HCT116 (cell line): ENCODE measurements around the gene LPXN. TPM values are rescaled to one million over a fixed set of nuclear protein-coding genes. Genes with fewer than 3 reads are reported as not detected.

Experiments
- ATAC-seq: fragments of 200-7000 bp; cut with Tn5 transposase; 2 replicates; pipeline ENCODE4 v1.9.1; 2020; ENCODE audit warnings: mild to moderate bottlenecking, moderate library complexity
- BruUV-seq: library from RNA; stranded (reverse); fragments of 400-500 nt; replicated peaks from 2 replicates; lab custom pipeline; 2021; lab: Mats Ljungman, UMichigan
- CTCF ChIA-PET: fragments of 300-600 bp; sonication (Branson Sonifier 250); formaldehyde crosslinking; loops from one replicate; lab custom pipeline; 2021; ENCODE audit warnings: antibody characterized with exemption; lab: Charles Lee
- POLR2A ChIA-PET: fragments of 300-600, 350-600 bp; sonication (Branson Sonifier 250); formaldehyde crosslinking; loops from one replicate; lab custom pipeline; 2021; ENCODE audit warnings: antibody characterized with exemption; lab: Charles Lee
- RAD21 ChIA-PET, 2 experiments: fragments of 300-600 bp; sonication (Branson Sonifier 250); formaldehyde crosslinking; loops; one replicate each; lab custom pipeline; 2023; ENCODE audit warnings: low total read pairs in 2 of 2; ENCODE audit not compliant: uncharacterized antibody in 2 of 2, unreplicated experiment in 2 of 2, low non-redundant PET in 1 of 2; lab: Charles Lee
- DNase-seq: peaks from one replicate; pipeline ENCODE4 v3.0.0-alpha.2; 2010; ENCODE audit warnings: low read depth, low spot score
- H2AFZ ChIP-seq: fragments of 200-600 bp; shearing (Covaris generic), sonication (generic); 2 replicates; pipeline ENCODE4 v1.6.1; 2017; ENCODE audit warnings: low read depth, mixed run types, mixed read lengths, antibody characterized with exemption, low read length; ENCODE audit not compliant: poor library complexity, severe bottlenecking
- H3K27ac ChIP-seq: 2 replicates; pipeline ENCODE4 v1.5.1; 2012; ENCODE audit warnings: low read depth, low read length
- H3K27me3 ChIP-seq: fragments of 200-600 bp; sonication (generic); 2 replicates; pipeline ENCODE4 v1.6.1; 2016; ENCODE audit warnings: mixed run types, low read length, mixed read lengths; ENCODE audit not compliant: insufficient read depth
- H3K36me3 ChIP-seq, 2 experiments: fragments of 200-500 bp in 1 of 2; fragments of 200-600 bp in 1 of 2; sonication (Bioruptor generic) in 1 of 2; sonication (generic) in 1 of 2; 2 replicates each; pipeline versions ENCODE4 v1.5.1 to v1.6.1; 2014 to 2016; ENCODE audit warnings: low read length in 2 of 2, inconsistent platforms in 1 of 2, mixed read lengths in 1 of 2, mixed run types in 1 of 2; ENCODE audit not compliant: insufficient read depth in 2 of 2, control insufficient read depth in 1 of 2
- H3K4me1 ChIP-seq, 2 experiments: fragments of 200-600 bp in 1 of 2; sonication (generic) in 1 of 2; 2 replicates each; pipeline versions ENCODE4 v1.5.1 to v1.6.1; 2012 to 2017; ENCODE audit warnings: low read length in 2 of 2, inconsistent platforms in 1 of 2, mild to moderate bottlenecking in 1 of 2, mixed read lengths in 1 of 2, mixed run types in 1 of 2, moderate library complexity in 1 of 2; ENCODE audit not compliant: insufficient read depth in 2 of 2, control insufficient read depth in 1 of 2
- H3K4me2 ChIP-seq: fragments of 200-600 bp; sonication (generic); 2 replicates; pipeline ENCODE4 v1.6.1; 2017; ENCODE audit warnings: mixed run types, low read length, mixed read lengths
- H3K4me3 ChIP-seq, 2 experiments: fragments of 200-600 bp in 1 of 2; sonication (generic) in 1 of 2; replicated peaks in 1 of 2; 2 replicates each; pipeline ENCODE4 v1.5.1; 2011 to 2016; ENCODE audit warnings: low read length in 2 of 2, control low read depth in 1 of 2, low read depth in 1 of 2, mild to moderate bottlenecking in 1 of 2, mixed read lengths in 1 of 2, mixed run types in 1 of 2
- H3K79me2 ChIP-seq: fragments of 200-600 bp; sonication (generic); 2 replicates; pipeline ENCODE4 v1.6.1; 2017; ENCODE audit warnings: mild to moderate bottlenecking, mixed run types, low read length, moderate library complexity, mixed read lengths; ENCODE audit not compliant: insufficient read depth
- H3K9ac ChIP-seq: fragments of 200-600 bp; sonication (generic); 2 replicates; pipeline ENCODE4 v1.6.1; 2016; ENCODE audit warnings: low read length, mixed read lengths
- H3K9me2 ChIP-seq: fragments of 200-600 bp; sonication (generic), shearing (Covaris generic); 2 replicates; pipeline ENCODE4 v1.6.1; 2017; ENCODE audit warnings: mixed run types, mild to moderate bottlenecking, moderate library complexity; ENCODE audit not compliant: insufficient read depth
- H3K9me3 ChIP-seq, 2 experiments: fragments of 200-500 bp in 1 of 2; fragments of 200-600 bp in 1 of 2; sonication (Bioruptor generic) in 1 of 2; sonication (generic) in 1 of 2; 2 replicates each; pipeline ENCODE4 v1.6.1; 2014 to 2017; ENCODE audit warnings: low read length in 2 of 2, mixed read lengths in 2 of 2, inconsistent platforms in 1 of 2, low read depth in 1 of 2, mild to moderate bottlenecking in 1 of 2, mixed run types in 1 of 2, moderate library complexity in 1 of 2; ENCODE audit not compliant: control insufficient read depth in 1 of 2, insufficient read depth in 1 of 2
- H4K20me1 ChIP-seq: fragments of 200-600 bp; sonication (generic), shearing (Covaris generic); 2 replicates; pipeline ENCODE4 v1.6.1; 2017; ENCODE audit warnings: mixed run types, mild to moderate bottlenecking, moderate library complexity; ENCODE audit not compliant: insufficient read depth
- CBX3 ChIP-seq: IDR thresholded peaks from 2 replicates; pipeline ENCODE4 v1.6.1; 2012; ENCODE audit warnings: low read depth
- CEBPB ChIP-seq: IDR thresholded peaks from 2 replicates; pipeline ENCODE4 v1.6.1; 2012; ENCODE audit warnings: low read depth
- EGR1 ChIP-seq: IDR thresholded peaks from 2 replicates; pipeline ENCODE4 v1.6.1; 2012; ENCODE audit warnings: low read depth
- ELF1 ChIP-seq: IDR thresholded peaks from 2 replicates; pipeline ENCODE4 v1.6.1; 2012; ENCODE audit warnings: low read depth, borderline replicate concordance
- EZH2 ChIP-seq: fragments of 200-600 bp; sonication (generic); IDR thresholded peaks from 2 replicates; pipeline ENCODE4 v1.6.1; 2017; ENCODE audit warnings: antibody characterized with exemption, mixed run types
- EZH2phosphoT487 ChIP-seq: fragments of 200-600 bp; IDR thresholded peaks from 2 replicates; pipeline ENCODE4 v1.6.1; 2018; ENCODE audit warnings: antibody characterized with exemption, borderline replicate concordance
- POLR2A ChIP-seq: IDR thresholded peaks from 2 replicates; pipeline ENCODE4 v1.7.0; 2011; ENCODE audit warnings: borderline replicate concordance; ENCODE audit not compliant: insufficient read depth, insufficient read length; ENCODE audit errors: extremely low read depth
- SIN3A ChIP-seq: IDR thresholded peaks from 2 replicates; pipeline ENCODE4 v1.6.1; 2012; ENCODE audit warnings: low read depth
- SRF ChIP-seq: IDR thresholded peaks from 2 replicates; pipeline ENCODE4 v1.6.1; 2012; ENCODE audit warnings: low read depth
- TCF7L2 ChIP-seq: IDR thresholded peaks from 2 replicates; pipeline ENCODE4 v1.7.0; 2011; ENCODE audit warnings: borderline replicate concordance, inconsistent platforms; ENCODE audit not compliant: insufficient read depth, insufficient read length; ENCODE audit errors: extremely low read depth
- YY1 ChIP-seq: IDR thresholded peaks from 2 replicates; pipeline ENCODE4 v1.6.1; 2011; ENCODE audit warnings: low read length, low read depth, moderate library complexity, mild to moderate bottlenecking; ENCODE audit not compliant: insufficient replicate concordance; ENCODE audit errors: extremely low read depth
- intact Hi-C: fragments of 100-400 bp; cut with micrococcal nuclease; formaldehyde crosslinking; loops from 2 replicates; pipeline ENCODE4 v1.10.0; 2022
- total RNA-seq: library from RNA; stranded (reverse); gene quantifications from one replicate; pipeline ENCODE4 v1.2.1, GENCODE V29; 2021; ENCODE audit not compliant: unreplicated experiment
- TF ChIP-seq, protein P1 (sequence below): IDR thresholded peaks from 2 replicates; pipeline ENCODE4 v1.6.1; 2011; ENCODE audit warnings: mild to moderate bottlenecking, low read length, moderate library complexity; ENCODE audit not compliant: insufficient replicate concordance; ENCODE audit errors: extremely low read depth
- TF ChIP-seq, protein P2 (sequence below): IDR thresholded peaks from 2 replicates; pipeline ENCODE4 v1.6.1; 2012
- TF ChIP-seq, protein P3 (sequence below): IDR thresholded peaks from 2 replicates; pipeline ENCODE4 v1.6.1; 2012
- TF ChIP-seq, protein P4 (sequence below): IDR thresholded peaks from 2 replicates; pipeline ENCODE4 v1.6.1; 2012; ENCODE audit warnings: low read depth

The LPXN gene
- total RNA-seq, 1 experiment from 2014 or later: 3.6 TPM

DNA sequence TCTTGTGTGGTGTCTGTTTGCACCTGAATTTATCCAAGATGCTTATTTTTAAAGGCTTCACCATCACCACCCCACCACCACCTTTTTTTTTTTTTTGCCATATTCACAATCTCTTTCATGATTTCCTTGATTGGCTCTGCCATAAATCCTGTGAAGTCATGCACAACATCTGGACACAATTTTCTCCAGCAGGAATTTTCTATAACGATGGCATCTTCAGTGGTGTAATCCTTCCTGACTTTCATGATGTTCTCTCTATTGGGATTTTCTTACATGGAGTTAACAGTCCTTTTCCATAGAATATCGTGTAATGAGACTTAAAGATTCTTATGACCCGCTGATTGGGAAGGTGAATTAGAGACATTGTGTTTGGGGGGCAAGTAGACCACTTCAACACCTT, 21.0 kb upstream of the LPXN start:
- Histone ChIP-seq H3K9ac (no peak overlapping the region), H3K4me2 (no peak overlapping the region), H4K20me1 (peaks cover 23% of the 10 kb centered on the region), H2AFZ (no peak overlapping the region)
- ChIA-PET CTCF (no interaction called here), RAD21 (no interaction called here), POLR2A (no interaction called here)
- intact Hi-C loops: no loop called here
- TF ChIP-seq EGR1 (no peak), CBX3 (no peak), SRF (no peak), CEBPB (no peak), SIN3A (no peak), ELF1 (no peak), POLR2A (no peak), EZH2phosphoT487 (no peak), EZH2 (no peak), YY1 (no peak), TCF7L2 (no peak)
- TF ChIP-seq, protein P1, sequence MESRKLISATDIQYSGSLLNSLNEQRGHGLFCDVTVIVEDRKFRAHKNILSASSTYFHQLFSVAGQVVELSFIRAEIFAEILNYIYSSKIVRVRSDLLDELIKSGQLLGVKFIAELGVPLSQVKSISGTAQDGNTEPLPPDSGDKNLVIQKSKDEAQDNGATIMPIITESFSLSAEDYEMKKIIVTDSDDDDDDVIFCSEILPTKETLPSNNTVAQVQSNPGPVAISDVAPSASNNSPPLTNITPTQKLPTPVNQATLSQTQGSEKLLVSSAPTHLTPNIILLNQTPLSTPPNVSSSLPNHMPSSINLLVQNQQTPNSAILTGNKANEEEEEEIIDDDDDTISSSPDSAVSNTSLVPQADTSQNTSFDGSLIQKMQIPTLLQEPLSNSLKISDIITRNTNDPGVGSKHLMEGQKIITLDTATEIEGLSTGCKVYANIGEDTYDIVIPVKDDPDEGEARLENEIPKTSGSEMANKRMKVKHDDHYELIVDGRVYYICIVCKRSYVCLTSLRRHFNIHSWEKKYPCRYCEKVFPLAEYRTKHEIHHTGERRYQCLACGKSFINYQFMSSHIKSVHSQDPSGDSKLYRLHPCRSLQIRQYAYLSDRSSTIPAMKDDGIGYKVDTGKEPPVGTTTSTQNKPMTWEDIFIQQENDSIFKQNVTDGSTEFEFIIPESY: no peak
- TF ChIP-seq, protein P2, sequence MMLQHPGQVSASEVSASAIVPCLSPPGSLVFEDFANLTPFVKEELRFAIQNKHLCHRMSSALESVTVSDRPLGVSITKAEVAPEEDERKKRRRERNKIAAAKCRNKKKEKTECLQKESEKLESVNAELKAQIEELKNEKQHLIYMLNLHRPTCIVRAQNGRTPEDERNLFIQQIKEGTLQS: no peak
- TF ChIP-seq, protein P3, sequence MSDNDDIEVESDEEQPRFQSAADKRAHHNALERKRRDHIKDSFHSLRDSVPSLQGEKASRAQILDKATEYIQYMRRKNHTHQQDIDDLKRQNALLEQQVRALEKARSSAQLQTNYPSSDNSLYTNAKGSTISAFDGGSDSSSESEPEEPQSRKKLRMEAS: no peak
- TF ChIP-seq, protein P4, sequence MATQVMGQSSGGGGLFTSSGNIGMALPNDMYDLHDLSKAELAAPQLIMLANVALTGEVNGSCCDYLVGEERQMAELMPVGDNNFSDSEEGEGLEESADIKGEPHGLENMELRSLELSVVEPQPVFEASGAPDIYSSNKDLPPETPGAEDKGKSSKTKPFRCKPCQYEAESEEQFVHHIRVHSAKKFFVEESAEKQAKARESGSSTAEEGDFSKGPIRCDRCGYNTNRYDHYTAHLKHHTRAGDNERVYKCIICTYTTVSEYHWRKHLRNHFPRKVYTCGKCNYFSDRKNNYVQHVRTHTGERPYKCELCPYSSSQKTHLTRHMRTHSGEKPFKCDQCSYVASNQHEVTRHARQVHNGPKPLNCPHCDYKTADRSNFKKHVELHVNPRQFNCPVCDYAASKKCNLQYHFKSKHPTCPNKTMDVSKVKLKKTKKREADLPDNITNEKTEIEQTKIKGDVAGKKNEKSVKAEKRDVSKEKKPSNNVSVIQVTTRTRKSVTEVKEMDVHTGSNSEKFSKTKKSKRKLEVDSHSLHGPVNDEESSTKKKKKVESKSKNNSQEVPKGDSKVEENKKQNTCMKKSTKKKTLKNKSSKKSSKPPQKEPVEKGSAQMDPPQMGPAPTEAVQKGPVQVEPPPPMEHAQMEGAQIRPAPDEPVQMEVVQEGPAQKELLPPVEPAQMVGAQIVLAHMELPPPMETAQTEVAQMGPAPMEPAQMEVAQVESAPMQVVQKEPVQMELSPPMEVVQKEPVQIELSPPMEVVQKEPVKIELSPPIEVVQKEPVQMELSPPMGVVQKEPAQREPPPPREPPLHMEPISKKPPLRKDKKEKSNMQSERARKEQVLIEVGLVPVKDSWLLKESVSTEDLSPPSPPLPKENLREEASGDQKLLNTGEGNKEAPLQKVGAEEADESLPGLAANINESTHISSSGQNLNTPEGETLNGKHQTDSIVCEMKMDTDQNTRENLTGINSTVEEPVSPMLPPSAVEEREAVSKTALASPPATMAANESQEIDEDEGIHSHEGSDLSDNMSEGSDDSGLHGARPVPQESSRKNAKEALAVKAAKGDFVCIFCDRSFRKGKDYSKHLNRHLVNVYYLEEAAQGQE: no peak
- TF ChIP-seq, all 23 proteins: peak for 0
- Histone ChIP-seq H3K9me3 (no peaks in the 10 kb centered on the region), H3K27me3 (no peaks in the 10 kb centered on the region), H3K79me2 (peaks cover 100% of the 10 kb centered on the region), H3K4me3 (no peak overlapping the region), H3K27ac (no peak overlapping the region), H3K4me1 (no peaks in the 10 kb centered on the region), H3K36me3 (peaks cover 0 to 2% of the 10 kb centered on the region in 2 experiments; a peak in 1 of 4 replicates), H3K9me2 (no peaks in the 10 kb centered on the region)
- ATAC-seq (no peak), DNase-seq (no peak)
- BruUV-seq: no TSS peak
